GM21367 (cell line): Measurements from ENCODE around the gene HLF.

Source experiments
- ATAC-seq: cut with Tn5 transposase; IDR thresholded peaks from one replicate; pipeline ENCODE4 v1.9.1; 2021; ENCODE audit not compliant: unreplicated experiment

Gene HLF

GRCh38 chr17:55351226-55351625 lies 86.5 kb downstream of the HLF start:
- ATAC-seq = no peak

GRCh38 chr17:55354010-55354409 lies 89.2 kb downstream of the HLF start:
- no peak for ATAC-seq

GRCh38 chr17:55354941-55355340 lies 90.2 kb downstream of the HLF start:
- ATAC-seq = no peak

GRCh38 chr17:55356434-55357328 lies 91.9 kb downstream of the HLF start:
- ATAC-seq = peak; percentile 90

GRCh38 chr17:55360971-55361370 lies 96.2 kb downstream of the HLF start:
- ATAC-seq = no peak

- ATAC-seq = no peak
Measured at GRCh38 chr17:55363033-55363432, 98.3 kb downstream of the HLF start.

GRCh38 chr17:55366020-55366481 lies 101.3 kb downstream of the HLF start:
- no peak for ATAC-seq

- ATAC-seq = no peak
Measured at GRCh38 chr17:55368706-55369105, 103.9 kb downstream of the HLF start.
